ENCODE data around the gene KCTD7.
"Not testable (repeated sequence)": the region's sequence is repeated elsewhere in the genome, so short reads cannot be mapped to it uniquely, and the experiment has no call there.

KCTD7 gene

GRCh38 chr7:66653719-66654274 is 25.1 kb downstream of the KCTD7 start:
- DNase-seq (ENCODE audit: low read depth, low spot score); in situ Hi-C loops (cut with HindIII; ENCODE audit: low sequenced_read_pairs): not testable (repeated sequence)
- peak; percentile 25 for TF ChIP-seq CTCF (IDR thresholded peaks at IDR 0.05; ENCODE audit: low read depth, low read length)
- peak overlapping the region; percentile 90 for H3K4me3 ChIP-seq (ENCODE audit: low read depth, low read length)

DNA sequence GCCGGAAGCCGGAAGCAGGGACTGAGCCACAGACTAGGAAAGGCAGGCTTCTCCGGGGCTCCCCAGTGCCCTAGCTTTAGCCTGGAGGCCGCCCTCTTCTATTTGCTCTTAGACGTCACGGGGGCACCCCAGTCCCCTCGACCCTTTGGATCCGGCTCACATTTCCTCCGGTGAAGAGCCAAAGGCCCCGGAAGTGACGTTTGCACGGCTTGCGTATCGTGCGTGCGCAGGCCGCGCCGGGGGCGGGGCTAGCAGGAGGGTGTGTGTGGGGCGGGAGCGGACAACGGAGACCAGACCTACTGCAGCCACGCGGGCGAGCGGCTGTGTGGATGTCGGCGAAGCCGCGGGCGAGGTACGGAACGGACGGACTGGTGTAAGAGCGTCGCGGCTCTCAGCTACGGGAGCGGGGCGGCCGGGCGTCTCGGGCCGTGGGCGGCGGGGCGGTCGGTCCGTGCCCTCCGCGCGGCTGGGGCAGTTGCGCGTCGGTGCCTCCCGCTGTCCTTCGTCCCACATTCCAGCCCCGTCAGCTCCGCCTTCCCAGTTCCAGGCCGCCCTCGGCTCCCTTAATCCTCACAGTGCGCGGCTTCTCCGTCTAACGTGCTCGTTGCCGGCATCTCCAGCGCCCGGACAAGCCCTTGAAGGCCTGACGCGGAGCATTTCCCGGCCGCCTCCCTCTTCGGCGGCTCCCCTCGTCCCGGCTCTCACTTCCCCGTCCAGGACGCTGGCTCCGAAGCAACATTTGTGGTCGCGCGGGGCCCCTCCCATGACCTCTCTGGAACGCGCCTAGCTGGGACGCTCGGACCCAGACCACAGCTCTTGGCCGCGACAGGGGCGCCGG is 25.8 kb downstream of the KCTD7 start:
- DNase-seq (ENCODE audit: low read depth, low spot score), result peak; percentile 98
- TF ChIP-seq CTCF (IDR thresholded peaks at IDR 0.05; ENCODE audit: low read depth, low read length), result no peak
- peak overlapping the region; percentile 90 for H3K4me3 ChIP-seq (ENCODE audit: low read depth, low read length)
- in situ Hi-C loops (cut with HindIII; ENCODE audit: low sequenced_read_pairs), result no loop called here

DNA sequence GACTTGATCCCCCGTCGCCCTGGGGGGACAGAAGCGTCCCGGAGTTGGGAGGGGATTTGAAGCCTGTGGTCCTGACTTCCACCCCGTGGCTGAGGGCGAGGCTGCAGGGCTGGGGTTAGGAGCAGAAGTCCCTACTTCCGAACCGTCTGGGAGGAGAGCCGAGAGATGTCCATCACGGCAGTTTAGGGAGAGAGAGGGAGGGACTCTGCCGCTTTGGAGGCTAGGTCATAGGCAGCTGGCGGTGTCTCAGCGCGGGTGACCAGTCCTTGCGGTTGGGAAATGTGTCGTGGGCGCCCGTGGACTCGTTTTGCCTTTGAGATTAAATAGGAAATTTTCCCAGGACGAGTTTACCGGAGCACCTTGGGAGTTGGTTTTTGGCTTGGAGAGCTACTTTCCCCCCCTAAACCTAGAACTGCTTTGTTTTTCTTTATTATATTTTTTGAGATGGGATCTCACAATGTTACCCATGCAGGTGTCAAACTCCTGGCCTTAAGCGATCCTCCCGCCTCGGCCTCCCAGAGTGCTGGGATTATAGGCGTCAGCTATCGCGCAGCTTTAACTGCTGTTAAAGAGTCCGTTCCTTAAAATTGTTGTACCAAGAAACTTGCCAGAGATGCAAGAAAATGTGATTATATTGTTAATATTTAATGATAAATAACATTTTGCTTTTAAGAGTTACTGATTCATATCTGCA is 26.6 kb downstream of the KCTD7 start:
- DNase-seq (ENCODE audit: low read depth, low spot score), result peak; percentile 35
- in situ Hi-C loops (cut with HindIII; ENCODE audit: low sequenced_read_pairs), result not testable (repeated sequence)
- peak overlapping the region; percentile 90 for H3K4me3 ChIP-seq (ENCODE audit: low read depth, low read length)

- peak; percentile 35 for DNase-seq (ENCODE audit: low read depth, low spot score)
- H3K4me3 ChIP-seq (ENCODE audit: low read depth, low read length), result peak overlapping the region; percentile 90
- in situ Hi-C loops (cut with HindIII; ENCODE audit: low sequenced_read_pairs), result not testable (repeated sequence)
Observed at GRCh38 chr7:66655826-66656485, 27.3 kb downstream of the KCTD7 start.

- in situ Hi-C loops (cut with HindIII; ENCODE audit: low sequenced_read_pairs), result no loop called here
- H3K4me3 ChIP-seq (ENCODE audit: low read depth, low read length), result no peak overlapping the region
- TF ChIP-seq CTCF (IDR thresholded peaks at IDR 0.05; ENCODE audit: low read depth, low read length), result no peak
- no peak for DNase-seq (ENCODE audit: low read depth, low spot score)
Observed at GRCh38 chr7:66657798-66658197, 29.1 kb downstream of the KCTD7 start.

DNA sequence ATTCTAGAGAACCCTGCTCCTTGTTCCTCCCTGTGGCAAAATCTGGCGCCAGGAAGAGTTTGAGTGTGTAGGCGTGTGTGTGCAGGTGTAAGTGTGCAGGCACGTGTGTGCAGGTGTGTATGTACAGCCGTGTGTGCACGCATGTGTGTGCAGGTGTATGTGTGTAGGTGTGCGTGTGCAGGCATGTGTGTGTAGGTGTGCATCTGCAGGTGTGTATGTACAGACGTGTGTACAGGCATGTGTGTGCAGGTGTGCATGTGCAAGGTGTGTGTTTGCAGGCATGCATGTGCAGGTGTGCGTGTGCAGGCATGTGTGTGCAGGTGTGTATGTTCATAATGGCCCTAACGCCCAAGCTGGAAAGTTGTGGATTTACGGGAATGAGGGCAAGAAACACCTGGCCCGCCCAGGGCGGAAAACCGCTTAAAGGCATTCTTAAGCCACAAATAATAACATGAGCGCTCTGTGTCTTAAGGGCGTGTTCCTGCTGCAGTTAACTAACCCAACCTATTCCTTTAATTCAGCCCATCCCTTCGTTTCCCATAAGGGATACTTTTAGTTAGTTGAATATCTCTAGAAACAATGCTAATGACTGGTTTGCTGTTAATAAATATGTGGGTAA is 34.1 kb downstream of the KCTD7 start:
- DNase-seq (ENCODE audit: low read depth, low spot score), result no peak
- in situ Hi-C loops (cut with HindIII; ENCODE audit: low sequenced_read_pairs), result no loop called here
- TF ChIP-seq CTCF (IDR thresholded peaks at IDR 0.05; ENCODE audit: low read depth, low read length), result no peak
- no peak overlapping the region for H3K4me3 ChIP-seq (ENCODE audit: low read depth, low read length)

- in situ Hi-C loops (cut with HindIII; ENCODE audit: low sequenced_read_pairs), result no loop called here
- H3K4me3 ChIP-seq (ENCODE audit: low read depth, low read length), result no peak overlapping the region
- DNase-seq (ENCODE audit: low read depth, low spot score), result no peak
- TF ChIP-seq CTCF (IDR thresholded peaks at IDR 0.05; ENCODE audit: low read depth, low read length), result no peak
Observed at GRCh38 chr7:66664590-66665293, 36.1 kb downstream of the KCTD7 start.

Measured in astrocyte of the spinal cord (primary cell).